ENCODE data around the gene DAB2IP. TPM values are rescaled to one million over a fixed set of nuclear protein-coding genes. Genes with fewer than 3 reads are reported as not detected.

The DAB2IP gene
- total and polyA plus RNA-seq, 4 donors, result 19.4 to 75.0 (median 28.7) TPM

DNA sequence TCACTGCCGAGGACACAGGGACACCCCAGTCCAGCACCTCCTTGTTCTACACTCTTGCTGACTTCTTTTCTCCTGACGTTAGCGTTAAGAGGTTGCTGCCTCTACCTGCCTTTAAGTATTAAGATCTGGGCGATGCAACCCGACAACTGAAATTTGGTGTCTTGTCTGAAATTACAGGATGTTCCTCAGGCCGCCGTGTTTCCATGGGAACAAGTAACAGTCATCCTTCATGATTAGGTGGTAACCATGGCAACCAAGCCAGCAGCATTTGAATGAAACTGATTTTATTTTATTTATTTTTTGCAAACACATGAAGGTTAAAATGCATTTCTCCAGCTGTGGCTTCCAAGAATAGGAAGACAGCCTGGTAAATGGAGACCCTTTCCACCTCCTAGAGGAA lies 20.8 kb downstream of the DAB2IP start:
- WGBS, 2 donors, result 91 to 93% methylated on average over 7 of the region's 7 CpGs
- Histone ChIP-seq H3K9me3 (ENCODE audit: control insufficient read depth in 4 of 4, insufficient read depth in 3 of 4, low read length in 3 of 4) (no peaks in the 10 kb centered on the region), H3K27ac (ENCODE audit: low read depth in 1 of 2, low read length in 1 of 2) (no peak overlapping the region), H3K27me3 (ENCODE audit: control insufficient read depth in 3 of 3, insufficient read depth in 3 of 3, low read length in 2 of 3) (no peaks in the 10 kb centered on the region), H3K4me1 (ENCODE audit: control insufficient read depth in 5 of 5, insufficient read depth in 5 of 5, low read length in 5 of 5) (peaks cover 0 to 18% (median 3%) of the 10 kb centered on the region in 5 donors), H3K36me3 (ENCODE audit: control insufficient read depth in 4 of 4, insufficient read depth in 4 of 4, low read length in 4 of 4) (no peaks in the 10 kb centered on the region), H3K9ac (ENCODE audit: insufficient read depth in 1 of 2, low read length in 2 of 2) (no peak overlapping the region), H3K4me3 (no peak overlapping the region)
- no peak for ATAC-seq (ENCODE audit: insufficient read depth, low FRiP score)
- TF ChIP-seq, protein P1, sequence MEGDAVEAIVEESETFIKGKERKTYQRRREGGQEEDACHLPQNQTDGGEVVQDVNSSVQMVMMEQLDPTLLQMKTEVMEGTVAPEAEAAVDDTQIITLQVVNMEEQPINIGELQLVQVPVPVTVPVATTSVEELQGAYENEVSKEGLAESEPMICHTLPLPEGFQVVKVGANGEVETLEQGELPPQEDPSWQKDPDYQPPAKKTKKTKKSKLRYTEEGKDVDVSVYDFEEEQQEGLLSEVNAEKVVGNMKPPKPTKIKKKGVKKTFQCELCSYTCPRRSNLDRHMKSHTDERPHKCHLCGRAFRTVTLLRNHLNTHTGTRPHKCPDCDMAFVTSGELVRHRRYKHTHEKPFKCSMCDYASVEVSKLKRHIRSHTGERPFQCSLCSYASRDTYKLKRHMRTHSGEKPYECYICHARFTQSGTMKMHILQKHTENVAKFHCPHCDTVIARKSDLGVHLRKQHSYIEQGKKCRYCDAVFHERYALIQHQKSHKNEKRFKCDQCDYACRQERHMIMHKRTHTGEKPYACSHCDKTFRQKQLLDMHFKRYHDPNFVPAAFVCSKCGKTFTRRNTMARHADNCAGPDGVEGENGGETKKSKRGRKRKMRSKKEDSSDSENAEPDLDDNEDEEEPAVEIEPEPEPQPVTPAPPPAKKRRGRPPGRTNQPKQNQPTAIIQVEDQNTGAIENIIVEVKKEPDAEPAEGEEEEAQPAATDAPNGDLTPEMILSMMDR (IDR thresholded peaks at IDR 0.05; ENCODE audit: control extremely low read depth, extremely low read depth), result no peak
- DNase-seq, result peak in 2 of 3 donors; percentile 27 to 37

- H3K9me3 ChIP-seq (ENCODE audit: control insufficient read depth in 4 of 4, insufficient read depth in 3 of 4, low read length in 3 of 4), result no peaks in the 10 kb centered on the region
- TF ChIP-seq, protein P1 (IDR thresholded peaks at IDR 0.05; ENCODE audit: control extremely low read depth, extremely low read depth), result no peak
- H3K27ac ChIP-seq (ENCODE audit: low read depth in 1 of 2, low read length in 1 of 2), result no peak overlapping the region
- no peaks in the 10 kb centered on the region for H3K36me3 ChIP-seq (ENCODE audit: control insufficient read depth in 4 of 4, insufficient read depth in 4 of 4, low read length in 4 of 4)
- 97 to 100% methylated on average over 1 of the region's 1 CpG for WGBS, 2 donors
- H3K4me3 ChIP-seq, result no peak overlapping the region
- no peaks in the 10 kb centered on the region for H3K27me3 ChIP-seq (ENCODE audit: control insufficient read depth in 3 of 3, insufficient read depth in 3 of 3, low read length in 2 of 3)
- no peak for ATAC-seq (ENCODE audit: insufficient read depth, low FRiP score)
- peaks cover 0 to 18% (median 3%) of the 10 kb centered on the region in 5 donors for H3K4me1 ChIP-seq (ENCODE audit: control insufficient read depth in 5 of 5, insufficient read depth in 5 of 5, low read length in 5 of 5)
- no peak overlapping the region for H3K9ac ChIP-seq (ENCODE audit: insufficient read depth in 1 of 2, low read length in 2 of 2)
- no peak for DNase-seq
Observed at GRCh38 chr9:121672986-121673385, 21.6 kb downstream of the DAB2IP start.

- Histone ChIP-seq H3K4me3 (no peak overlapping the region), H3K4me1 (ENCODE audit: control insufficient read depth in 5 of 5, insufficient read depth in 5 of 5, low read length in 5 of 5) (peaks cover 0 to 18% (median 3%) of the 10 kb centered on the region in 5 donors), H3K27me3 (ENCODE audit: control insufficient read depth in 3 of 3, insufficient read depth in 3 of 3, low read length in 2 of 3) (no peaks in the 10 kb centered on the region), H3K9ac (ENCODE audit: insufficient read depth in 1 of 2, low read length in 2 of 2) (no peak overlapping the region), H3K9me3 (ENCODE audit: control insufficient read depth in 4 of 4, insufficient read depth in 3 of 4, low read length in 3 of 4) (no peaks in the 10 kb centered on the region), H3K27ac (ENCODE audit: low read depth in 1 of 2, low read length in 1 of 2) (no peak overlapping the region), H3K36me3 (ENCODE audit: control insufficient read depth in 4 of 4, insufficient read depth in 4 of 4, low read length in 4 of 4) (peaks cover 0 to 1% (median 0%) of the 10 kb centered on the region in 4 donors)
- 93 to 95% methylated on average over 7 of the region's 7 CpGs for WGBS, 2 donors
- no peak for ATAC-seq (ENCODE audit: insufficient read depth, low FRiP score)
- no peak for DNase-seq
- TF ChIP-seq, protein P1 (IDR thresholded peaks at IDR 0.05; ENCODE audit: control extremely low read depth, extremely low read depth), result no peak
Observed at GRCh38 chr9:121673576-121673975, 22.1 kb downstream of the DAB2IP start.

DNA sequence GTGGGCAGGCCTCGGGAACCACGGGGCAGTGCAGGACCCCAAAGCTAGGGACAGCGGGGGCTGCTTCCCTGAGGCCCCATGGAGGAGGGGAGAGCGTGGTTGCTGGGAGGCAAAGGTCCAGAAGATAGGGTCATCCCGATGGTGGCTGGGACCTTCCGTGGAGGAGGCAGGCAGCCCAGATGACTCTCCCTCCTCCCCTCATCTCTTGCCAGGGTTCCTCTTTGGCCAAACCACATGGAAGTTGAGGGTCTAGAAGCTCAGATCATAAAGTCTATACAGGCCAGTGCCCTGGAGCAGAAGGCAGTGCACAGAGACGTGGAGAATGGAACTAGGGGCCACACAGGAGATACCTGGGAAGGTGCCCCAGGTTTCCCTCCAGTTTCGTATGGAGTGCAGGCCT lies 22.6 kb downstream of the DAB2IP start:
- ATAC-seq (ENCODE audit: insufficient read depth, low FRiP score) (no peak), DNase-seq (no peak)
- H3K4me1 ChIP-seq (ENCODE audit: control insufficient read depth in 5 of 5, insufficient read depth in 5 of 5, low read length in 5 of 5), result peaks cover 0 to 18% (median 3%) of the 10 kb centered on the region in 5 donors
- H3K9me3 ChIP-seq (ENCODE audit: control insufficient read depth in 4 of 4, insufficient read depth in 3 of 4, low read length in 3 of 4), result no peaks in the 10 kb centered on the region
- no peak overlapping the region for H3K27ac ChIP-seq (ENCODE audit: low read depth in 1 of 2, low read length in 1 of 2)
- H3K4me3 ChIP-seq, result no peak overlapping the region
- peaks cover 0 to 4% (median under 1%) of the 10 kb centered on the region in 4 donors for H3K36me3 ChIP-seq (ENCODE audit: control insufficient read depth in 4 of 4, insufficient read depth in 4 of 4, low read length in 4 of 4)
- no peak overlapping the region for H3K9ac ChIP-seq (ENCODE audit: insufficient read depth in 1 of 2, low read length in 2 of 2)
- H3K27me3 ChIP-seq (ENCODE audit: control insufficient read depth in 3 of 3, insufficient read depth in 3 of 3, low read length in 2 of 3), result no peaks in the 10 kb centered on the region
- TF ChIP-seq, protein P1 (IDR thresholded peaks at IDR 0.05; ENCODE audit: control extremely low read depth, extremely low read depth), result no peak
- WGBS, 2 donors, result 85 to 88% methylated on average over 8 of the region's 8 CpGs
